ENCODE results near the gene TBCD.

Gene TBCD

DNA sequence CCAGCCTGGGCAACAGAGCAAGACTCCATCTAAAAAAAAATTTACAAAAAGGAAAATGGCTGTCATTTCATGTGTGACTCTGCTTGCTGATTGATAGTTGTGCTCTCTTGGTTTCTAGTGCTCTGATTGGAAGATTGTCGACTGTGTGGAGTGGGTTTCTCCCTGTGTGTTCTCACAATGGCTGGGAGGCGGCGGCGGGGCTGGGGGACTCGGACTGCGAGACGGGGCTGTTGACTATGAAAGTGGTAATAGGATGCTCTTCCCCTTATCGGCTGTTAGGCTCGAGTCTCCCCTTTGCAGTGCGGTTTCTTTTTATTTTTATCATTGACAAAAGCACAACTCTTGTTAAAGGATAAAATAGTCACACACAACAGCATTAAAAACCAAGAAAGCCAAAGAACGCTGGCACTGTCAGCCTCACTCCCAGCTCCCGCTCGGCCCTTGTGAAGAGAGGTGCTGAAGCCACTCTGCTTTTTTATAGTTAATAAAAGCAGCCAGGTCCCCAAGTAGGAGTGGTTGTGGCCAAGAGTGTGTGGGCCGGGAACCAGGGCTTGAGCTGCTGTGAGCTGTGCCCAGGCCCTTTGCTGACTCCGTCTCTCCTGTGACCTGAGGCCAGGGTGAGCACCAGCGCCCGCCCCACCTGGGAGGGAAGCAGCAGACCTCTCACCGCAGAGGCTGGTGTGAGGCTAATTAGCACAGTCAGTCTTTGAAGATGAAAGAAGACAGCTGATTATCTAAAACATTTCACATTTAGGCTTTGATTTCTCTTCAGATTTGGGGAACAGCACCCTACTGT is 36.5 kb downstream of the TBCD start:
- H3K9me3 Mint-ChIP-seq = no peaks in the 10 kb centered on the region
- H3K27ac Mint-ChIP-seq = no peak overlapping the region
- H3K36me3 Mint-ChIP-seq (ENCODE audit: low read depth) = peaks cover 4% of the 10 kb centered on the region
- no peaks in the 10 kb centered on the region for H3K4me1 Mint-ChIP-seq (ENCODE audit: low read depth)
- no peaks in the 10 kb centered on the region for H3K27me3 Mint-ChIP-seq (ENCODE audit: low read depth)
- H3K4me3 Mint-ChIP-seq = no peak overlapping the region

- no peak overlapping the region for H3K4me3 Mint-ChIP-seq
- peaks cover 4% of the 10 kb centered on the region for H3K36me3 Mint-ChIP-seq (ENCODE audit: low read depth)
- H3K4me1 Mint-ChIP-seq (ENCODE audit: low read depth) = no peaks in the 10 kb centered on the region
- H3K27ac Mint-ChIP-seq = no peak overlapping the region
- H3K9me3 Mint-ChIP-seq = no peaks in the 10 kb centered on the region
- no peaks in the 10 kb centered on the region for H3K27me3 Mint-ChIP-seq (ENCODE audit: low read depth)
Measured at GRCh38 chr17:82789051-82789592, 37.3 kb downstream of the TBCD start.

DNA sequence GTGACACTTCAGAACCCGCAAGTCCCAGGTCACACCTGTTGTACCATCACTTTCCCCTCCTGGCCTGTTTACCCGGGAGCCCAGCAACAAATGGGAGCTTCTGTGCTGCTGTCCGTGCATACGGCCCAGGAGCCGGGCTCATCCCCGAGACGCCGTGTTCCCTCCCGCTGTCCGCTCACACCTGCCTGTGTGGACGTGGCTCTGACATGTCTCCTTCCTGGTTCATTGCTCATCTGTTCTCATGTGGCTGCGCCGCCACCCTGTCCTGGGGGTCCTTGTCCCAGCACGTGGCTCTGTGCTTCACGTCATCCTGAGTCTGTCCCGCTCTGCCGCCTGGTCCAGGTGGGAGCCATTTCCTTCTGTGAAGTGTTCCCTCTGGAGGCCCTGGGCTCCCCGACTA is 37.9 kb downstream of the TBCD start:
- no peak overlapping the region for H3K4me3 Mint-ChIP-seq
- H3K27me3 Mint-ChIP-seq (ENCODE audit: low read depth) = no peaks in the 10 kb centered on the region
- no peaks in the 10 kb centered on the region for H3K4me1 Mint-ChIP-seq (ENCODE audit: low read depth)
- H3K9me3 Mint-ChIP-seq = no peaks in the 10 kb centered on the region
- H3K36me3 Mint-ChIP-seq (ENCODE audit: low read depth) = peaks cover 4% of the 10 kb centered on the region
- peak overlapping the region; percentile 7 for H3K27ac Mint-ChIP-seq

- Mint-ChIP-seq H3K9me3 (no peaks in the 10 kb centered on the region), H3K4me1 (ENCODE audit: low read depth) (no peaks in the 10 kb centered on the region), H3K4me3 (no peak overlapping the region), H3K27me3 (ENCODE audit: low read depth) (no peaks in the 10 kb centered on the region), H3K27ac (no peak overlapping the region), H3K36me3 (ENCODE audit: low read depth) (peaks cover 4% of the 10 kb centered on the region)
Measured at GRCh38 chr17:82790391-82790790, 38.5 kb downstream of the TBCD start.

DNA sequence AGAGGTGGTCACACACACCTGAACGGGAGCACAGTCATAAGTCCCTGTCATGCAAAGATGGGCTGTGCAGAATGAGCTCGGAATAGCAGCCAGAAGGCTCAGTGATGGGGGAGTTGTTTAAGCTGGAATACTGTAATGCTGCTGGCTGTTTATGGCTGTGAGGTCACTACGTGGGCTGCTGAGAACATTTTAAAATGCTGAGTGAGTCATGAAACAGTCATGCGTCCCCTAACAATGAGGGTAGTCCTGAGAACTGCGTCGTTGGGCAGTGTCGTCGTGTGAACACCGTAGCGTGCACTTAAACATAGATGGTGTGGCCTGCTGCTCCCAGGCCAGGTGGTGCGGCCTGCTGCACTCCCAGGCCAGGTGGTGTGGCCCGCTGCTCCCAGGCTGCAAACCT is 39.7 kb downstream of the TBCD start:
- H3K36me3 Mint-ChIP-seq (ENCODE audit: low read depth) = peaks cover 4% of the 10 kb centered on the region
- H3K4me1 Mint-ChIP-seq (ENCODE audit: low read depth) = no peaks in the 10 kb centered on the region
- H3K27me3 Mint-ChIP-seq (ENCODE audit: low read depth) = no peaks in the 10 kb centered on the region
- no peak overlapping the region for H3K27ac Mint-ChIP-seq
- no peak overlapping the region for H3K4me3 Mint-ChIP-seq
- H3K9me3 Mint-ChIP-seq = no peaks in the 10 kb centered on the region

DNA sequence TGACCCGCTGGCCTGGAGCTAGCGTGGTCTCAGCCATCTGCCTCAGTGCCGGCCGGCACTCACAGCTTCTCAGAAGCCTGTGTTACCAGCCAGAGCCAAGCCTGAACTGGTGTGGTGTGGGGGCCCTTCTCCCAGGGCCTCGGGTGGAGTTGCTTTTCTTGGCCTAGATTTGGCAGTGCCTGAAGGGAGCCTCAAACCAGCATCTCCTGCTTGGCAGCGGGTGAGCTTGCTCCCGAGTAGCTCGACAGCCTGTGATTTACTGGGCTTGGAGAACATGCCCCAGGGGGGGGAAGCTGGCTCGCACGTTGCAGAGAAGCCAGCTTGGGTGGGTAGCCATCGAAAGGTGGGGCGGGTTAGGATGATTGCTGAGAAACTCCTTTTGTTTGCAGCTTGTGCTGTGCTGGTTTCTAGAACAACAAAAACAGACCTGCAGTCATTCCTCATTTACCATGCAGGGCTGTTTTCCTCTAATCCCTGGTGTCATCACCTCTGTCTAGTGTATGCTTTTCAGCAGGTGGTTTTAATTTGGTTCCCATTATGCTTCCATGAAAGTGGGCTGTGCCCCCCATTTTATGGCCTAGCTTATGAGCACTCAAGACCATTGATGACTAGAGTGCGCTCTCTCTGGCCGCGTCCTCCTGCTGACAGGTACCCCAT is 42.2 kb downstream of the TBCD start:
- H3K9me3 Mint-ChIP-seq = no peaks in the 10 kb centered on the region
- H3K4me3 Mint-ChIP-seq = no peak overlapping the region
- H3K4me1 Mint-ChIP-seq (ENCODE audit: low read depth) = no peaks in the 10 kb centered on the region
- peaks cover 4% of the 10 kb centered on the region for H3K36me3 Mint-ChIP-seq (ENCODE audit: low read depth)
- H3K27ac Mint-ChIP-seq = no peak overlapping the region
- H3K27me3 Mint-ChIP-seq (ENCODE audit: low read depth) = no peaks in the 10 kb centered on the region

DNA sequence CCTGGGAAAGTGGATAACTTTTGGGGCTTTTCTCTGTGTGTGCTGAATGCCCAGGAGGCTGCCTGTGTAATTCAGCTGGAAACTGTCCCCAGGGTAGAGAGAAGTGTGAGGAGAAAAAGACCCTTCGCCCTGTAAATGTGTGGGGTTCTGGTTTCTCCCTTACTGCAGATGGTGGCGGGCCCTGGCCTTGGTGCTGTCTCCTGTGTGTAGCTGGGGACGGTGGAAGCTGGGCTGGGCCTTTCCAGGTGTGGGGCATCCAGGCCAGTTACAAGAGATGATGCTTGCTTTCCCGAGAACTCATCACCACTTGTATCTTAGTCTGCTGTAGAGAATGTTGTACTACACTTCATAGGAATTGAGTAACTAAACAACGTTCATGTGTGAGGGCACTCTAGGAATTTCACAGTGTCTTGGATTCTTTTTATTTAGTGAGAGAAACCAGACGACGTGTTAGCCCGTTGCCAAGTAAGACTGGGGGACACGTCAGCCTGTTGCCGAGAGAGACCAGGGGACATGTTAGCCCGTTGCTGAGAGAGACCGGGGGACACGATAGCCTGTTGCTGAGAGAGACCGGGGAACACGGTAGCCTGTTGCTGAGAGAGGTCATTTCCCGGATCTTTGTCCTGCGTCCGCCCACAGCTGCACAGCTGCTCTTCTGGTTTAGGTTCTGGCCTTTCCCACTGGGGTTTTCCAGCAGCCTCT is 43.1 kb downstream of the TBCD start:
- no peaks in the 10 kb centered on the region for H3K27me3 Mint-ChIP-seq (ENCODE audit: low read depth)
- H3K36me3 Mint-ChIP-seq (ENCODE audit: low read depth) = peaks cover 7% of the 10 kb centered on the region
- no peak overlapping the region for H3K27ac Mint-ChIP-seq

GRCh38 chr17:82795615-82796014 is 43.8 kb downstream of the TBCD start:
- no peaks in the 10 kb centered on the region for H3K4me1 Mint-ChIP-seq (ENCODE audit: low read depth)
- no peaks in the 10 kb centered on the region for H3K27me3 Mint-ChIP-seq (ENCODE audit: low read depth)
- no peak overlapping the region for H3K27ac Mint-ChIP-seq
- H3K9me3 Mint-ChIP-seq = no peaks in the 10 kb centered on the region
- H3K36me3 Mint-ChIP-seq (ENCODE audit: low read depth) = peaks cover 9% of the 10 kb centered on the region
- no peak overlapping the region for H3K4me3 Mint-ChIP-seq

More for the DNA sequence above, 43.1 kb downstream of the TBCD start:
- H3K4me3 Mint-ChIP-seq = no peak overlapping the region
- H3K9me3 Mint-ChIP-seq = no peaks in the 10 kb centered on the region
- H3K4me1 Mint-ChIP-seq (ENCODE audit: low read depth) = no peaks in the 10 kb centered on the region

DNA sequence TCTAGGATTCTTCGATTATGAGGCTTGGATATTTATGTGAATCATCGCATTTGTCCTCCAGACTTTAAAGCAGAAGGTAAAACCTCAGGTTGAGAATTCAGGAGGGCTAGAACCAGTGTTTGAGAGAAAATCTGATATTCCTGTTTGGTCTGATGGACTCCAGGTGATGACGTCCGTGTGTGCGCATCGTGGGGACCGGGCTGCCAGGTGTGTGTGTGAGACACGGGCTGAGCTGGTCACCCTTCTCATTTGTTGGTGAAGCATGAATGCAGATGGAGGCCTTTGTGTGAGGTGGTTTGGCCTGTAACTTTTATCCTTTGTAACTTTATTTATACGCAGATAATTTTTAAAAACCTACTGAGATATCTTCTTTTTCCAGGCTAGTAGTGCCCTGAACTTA is 45.2 kb downstream of the TBCD start:
- Mint-ChIP-seq H3K4me1 (ENCODE audit: low read depth) (peaks cover 2% of the 10 kb centered on the region), H3K4me3 (no peak overlapping the region), H3K36me3 (ENCODE audit: low read depth) (peaks cover 13% of the 10 kb centered on the region), H3K27ac (no peak overlapping the region), H3K27me3 (ENCODE audit: low read depth) (no peaks in the 10 kb centered on the region), H3K9me3 (peaks cover 4% of the 10 kb centered on the region)

- Mint-ChIP-seq H3K36me3 (ENCODE audit: low read depth) (peaks cover 14% of the 10 kb centered on the region), H3K4me1 (ENCODE audit: low read depth) (peaks cover 6% of the 10 kb centered on the region), H3K4me3 (no peak overlapping the region), H3K27ac (no peak overlapping the region), H3K27me3 (ENCODE audit: low read depth) (no peaks in the 10 kb centered on the region), H3K9me3 (peaks cover 4% of the 10 kb centered on the region)
Measured at GRCh38 chr17:82798752-82799151, 46.9 kb downstream of the TBCD start.

GRCh38 chr17:82799591-82799990 is 47.7 kb downstream of the TBCD start:
- peaks cover 4% of the 10 kb centered on the region for H3K9me3 Mint-ChIP-seq
- H3K4me1 Mint-ChIP-seq (ENCODE audit: low read depth) = peaks cover 6% of the 10 kb centered on the region
- H3K4me3 Mint-ChIP-seq = no peak overlapping the region
- no peaks in the 10 kb centered on the region for H3K27me3 Mint-ChIP-seq (ENCODE audit: low read depth)
- no peak overlapping the region for H3K27ac Mint-ChIP-seq
- H3K36me3 Mint-ChIP-seq (ENCODE audit: low read depth) = peaks cover 14% of the 10 kb centered on the region

DNA sequence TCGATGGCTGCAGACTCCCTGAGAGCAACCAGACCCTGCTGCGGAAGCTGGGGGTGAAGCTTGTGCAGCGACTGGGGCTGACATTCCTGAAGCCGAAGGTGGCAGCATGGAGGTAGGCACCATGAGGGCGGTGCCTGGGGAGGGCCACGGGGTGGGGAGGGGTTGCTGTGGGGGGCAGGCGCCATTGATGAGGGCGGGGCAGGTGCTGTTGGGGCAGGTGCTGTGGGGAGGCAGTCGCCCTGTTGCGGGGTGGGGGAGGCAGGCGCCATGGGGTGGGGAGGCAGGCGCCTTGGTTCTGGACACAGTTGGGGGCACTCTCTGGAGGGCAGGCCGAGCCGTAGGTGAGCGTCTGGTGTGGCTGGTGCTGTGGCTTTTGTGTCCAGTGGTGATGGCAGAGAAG is 49.0 kb downstream of the TBCD start:
- peaks cover 4% of the 10 kb centered on the region for H3K9me3 Mint-ChIP-seq
- no peak overlapping the region for H3K4me3 Mint-ChIP-seq
- peaks cover 6% of the 10 kb centered on the region for H3K4me1 Mint-ChIP-seq (ENCODE audit: low read depth)
- H3K36me3 Mint-ChIP-seq (ENCODE audit: low read depth) = peaks cover 14% of the 10 kb centered on the region
- no peak overlapping the region for H3K27ac Mint-ChIP-seq
- H3K27me3 Mint-ChIP-seq (ENCODE audit: low read depth) = no peaks in the 10 kb centered on the region

GRCh38 chr17:82801377-82801970 is 49.6 kb downstream of the TBCD start:
- H3K27ac Mint-ChIP-seq = no peak overlapping the region
- peaks cover 6% of the 10 kb centered on the region for H3K4me1 Mint-ChIP-seq (ENCODE audit: low read depth)
- peaks cover 4% of the 10 kb centered on the region for H3K9me3 Mint-ChIP-seq
- H3K36me3 Mint-ChIP-seq (ENCODE audit: low read depth) = peaks cover 14% of the 10 kb centered on the region
- H3K27me3 Mint-ChIP-seq (ENCODE audit: low read depth) = no peaks in the 10 kb centered on the region
- no peak overlapping the region for H3K4me3 Mint-ChIP-seq

DNA sequence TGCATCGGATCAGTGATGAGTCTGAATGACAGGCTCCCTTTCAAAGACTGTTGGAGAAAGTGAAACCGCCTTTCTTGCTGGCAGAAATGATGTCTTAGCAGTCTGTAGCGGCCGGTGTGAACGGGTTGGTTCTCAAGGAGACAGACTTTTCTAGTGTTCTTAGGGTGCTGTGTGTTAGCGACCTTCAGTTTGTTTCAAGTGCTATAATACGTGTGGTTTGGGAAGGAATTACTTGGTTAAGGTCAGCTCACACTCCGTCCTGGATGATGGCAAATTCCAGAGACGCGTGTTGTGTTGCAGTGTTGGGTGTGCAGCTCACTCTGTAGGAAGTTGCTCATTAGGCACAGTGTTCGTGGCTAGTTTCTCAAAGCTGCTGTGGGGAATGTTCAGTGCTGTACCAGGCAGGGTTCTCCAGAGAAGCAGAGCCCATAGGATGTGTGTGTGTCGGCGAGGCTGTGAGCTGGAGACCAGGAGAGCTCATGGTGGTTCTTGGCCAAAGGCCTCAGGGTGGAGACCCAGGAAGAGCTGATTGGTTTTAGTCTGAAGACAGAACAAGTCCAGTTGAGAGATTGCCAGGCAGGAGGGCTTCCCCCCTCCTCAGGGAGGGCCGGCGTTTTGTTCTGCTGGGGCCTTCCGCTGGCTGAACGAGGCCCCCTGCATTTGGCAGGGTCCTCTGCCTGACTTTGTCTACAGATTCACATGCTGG is 50.4 kb downstream of the TBCD start:
- Mint-ChIP-seq H3K27ac (no peak overlapping the region), H3K9me3 (peaks cover 4% of the 10 kb centered on the region), H3K27me3 (ENCODE audit: low read depth) (no peaks in the 10 kb centered on the region), H3K4me1 (ENCODE audit: low read depth) (peaks cover 6% of the 10 kb centered on the region), H3K4me3 (no peak overlapping the region), H3K36me3 (ENCODE audit: low read depth) (peaks cover 14% of the 10 kb centered on the region)
